GM23338 (cell line): Measurements from ENCODE around the gene ATF4. TPM values are rescaled to one million over a fixed set of nuclear protein-coding genes. Genes with fewer than 3 reads are reported as not detected.

ENCODE experiments used
- ATAC-seq: fragments of 200-7000 bp; cut with Tn5 transposase; 3 replicates; pipeline ENCODE4 v1.9.1; 2020
- DNase-seq: peaks from one replicate; pipeline ENCODE4 v3.0.0-alpha.2; 2015; ENCODE audit warnings: low spot score
- H2AFZ ChIP-seq: fragments of 200-600 bp; sonication (generic); 2 replicates; pipeline ENCODE4 v1.8.0; 2016; ENCODE audit warnings: antibody characterized with exemption, mild to moderate bottlenecking, moderate library complexity
- H3F3A ChIP-seq: fragments of 200-600 bp; sonication (generic); replicated peaks from 2 replicates; pipeline ENCODE4 v1.8.0; 2017; ENCODE audit warnings: antibody characterized with exemption, mixed run types, low read depth
- H3K27ac ChIP-seq: fragments of 200-600 bp; sonication (generic); 2 replicates; pipeline ENCODE4 v1.6.1; 2016; ENCODE audit warnings: low read depth
- H3K27me3 ChIP-seq: fragments of 200-600 bp; sonication (generic); 2 replicates; pipeline ENCODE4 v1.8.0; 2016; ENCODE audit warnings: mild to moderate bottlenecking, mixed run types, moderate library complexity; ENCODE audit not compliant: insufficient read depth
- H3K36me3 ChIP-seq: fragments of 200-600 bp; sonication (generic); 2 replicates; pipeline ENCODE4 v1.8.0; 2016; ENCODE audit warnings: mild to moderate bottlenecking; ENCODE audit not compliant: insufficient read depth
- H3K4me1 ChIP-seq: fragments of 200-600 bp; sonication (generic); 2 replicates; pipeline ENCODE4 v1.8.0; 2016; ENCODE audit warnings: mild to moderate bottlenecking, moderate library complexity; ENCODE audit not compliant: insufficient read depth
- H3K4me2 ChIP-seq: fragments of 200-600 bp; sonication (generic); 2 replicates; pipeline ENCODE4 v1.7.1; 2017; ENCODE audit warnings: mixed run types
- H3K4me3 ChIP-seq: fragments of 200-600 bp; sonication (generic); 2 replicates; pipeline ENCODE4 v1.6.1; 2016; ENCODE audit warnings: mixed run types
- H3K79me2 ChIP-seq: fragments of 200-600 bp; sonication (generic); replicated peaks from 2 replicates; pipeline ENCODE4 v1.8.0; 2017; ENCODE audit warnings: mild to moderate bottlenecking; ENCODE audit not compliant: insufficient read depth
- H3K9me2 ChIP-seq: fragments of 200-600 bp; sonication (generic); 2 replicates; pipeline ENCODE4 v1.8.0; 2017; ENCODE audit not compliant: insufficient read depth
- H4K20me1 ChIP-seq: fragments of 200-600 bp; sonication (generic); replicated peaks from 2 replicates; pipeline ENCODE4 v1.8.0; 2017; ENCODE audit warnings: mild to moderate bottlenecking; ENCODE audit not compliant: insufficient read depth
- H3K27ac Mint-ChIP-seq: 2 replicates; pipeline ENCODE4 v1.8.0; 2020; ENCODE audit warnings: inconsistent platforms, mild to moderate bottlenecking, moderate library complexity, mixed read lengths
- H3K27me3 Mint-ChIP-seq: 3 replicates; pipeline ENCODE4 v1.8.0; 2022; ENCODE audit warnings: low read depth, mild to moderate bottlenecking, moderate library complexity, mixed read lengths, inconsistent platforms; ENCODE audit not compliant: insufficient read depth, poor library complexity
- H3K36me3 Mint-ChIP-seq: 3 replicates; pipeline ENCODE4 v1.8.0; 2021; ENCODE audit warnings: low read depth, mild to moderate bottlenecking, inconsistent platforms, moderate library complexity, mixed read lengths
- H3K4me1 Mint-ChIP-seq: 3 replicates; pipeline ENCODE4 v1.8.0; 2020; ENCODE audit warnings: mild to moderate bottlenecking, inconsistent platforms, mixed read lengths
- H3K4me3 Mint-ChIP-seq: 3 replicates; pipeline ENCODE4 v1.8.0; 2021; ENCODE audit warnings: moderate library complexity, mild to moderate bottlenecking, inconsistent platforms, mixed read lengths
- H3K9me3 Mint-ChIP-seq: 3 replicates; pipeline ENCODE4 v1.8.0; 2020; ENCODE audit warnings: moderate library complexity, mild to moderate bottlenecking, inconsistent platforms, mixed read lengths
- CREB1 ChIP-seq: fragments of 250-450 bp; sonication (Bioruptor Pico); IDR thresholded peaks from 2 replicates; pipeline ENCODE4 v1.5.0; 2020; ENCODE audit warnings: low read depth, mild to moderate bottlenecking, moderate library complexity
- CTCF ChIP-seq, 2 experiments: fragments of 200-600 bp in 1 of 2; sonication (generic) in 1 of 2; conservative IDR thresholded peaks; 2 replicates each; pipeline versions ENCODE4 v1.5.1 to v1.6.1; 2016 to 2017; ENCODE audit warnings: antibody characterized with exemption in 2 of 2, low read depth in 2 of 2, mild to moderate bottlenecking in 2 of 2, moderate library complexity in 1 of 2
- EZH2 ChIP-seq: fragments of 200-600 bp; sonication (generic); IDR thresholded peaks from one replicate; pipeline ENCODE4 v1.8.0; 2017; ENCODE audit warnings: antibody characterized with exemption, mild to moderate bottlenecking, low read depth; ENCODE audit not compliant: unreplicated experiment
- EZH2phosphoT487 ChIP-seq: fragments of 200-600 bp; sonication (generic); IDR thresholded peaks from one replicate; pipeline ENCODE4 v1.8.1; 2018; ENCODE audit warnings: antibody characterized with exemption; ENCODE audit not compliant: unreplicated experiment
- JUNB ChIP-seq: IDR thresholded peaks from one replicate; pipeline ENCODE4 v1.6.1; 2016; ENCODE audit warnings: antibody characterized with exemption; ENCODE audit not compliant: unreplicated experiment
- NANOG ChIP-seq: IDR thresholded peaks from 2 replicates; pipeline ENCODE4 v1.6.1; 2016; ENCODE audit warnings: antibody characterized with exemption, borderline replicate concordance
- POLR2AphosphoS5 ChIP-seq: IDR thresholded peaks from 2 replicates; pipeline ENCODE4 v1.6.1; 2016; ENCODE audit warnings: antibody characterized with exemption, low read depth
- REST ChIP-seq: IDR thresholded peaks from one replicate; pipeline ENCODE4 v1.6.1; 2018; ENCODE audit warnings: antibody characterized with exemption; ENCODE audit not compliant: unreplicated experiment
- STAT1 ChIP-seq: IDR thresholded peaks from one replicate; pipeline ENCODE4 v1.6.1; 2016; ENCODE audit warnings: antibody characterized with exemption; ENCODE audit not compliant: unreplicated experiment
- ZNF114 ChIP-seq: fragments of 250-450 bp; sonication (Bioruptor Pico); IDR thresholded peaks from 2 replicates; pipeline ENCODE4 v1.5.0; 2020; ENCODE audit warnings: mild to moderate bottlenecking, moderate library complexity
- ZNF331 ChIP-seq: fragments of 250-450 bp; sonication (Bioruptor Pico); IDR thresholded peaks from 2 replicates; pipeline ENCODE4 v1.5.0; 2020; ENCODE audit warnings: low read depth, mild to moderate bottlenecking, moderate library complexity
- ZNF462 ChIP-seq: fragments of 250-450 bp; sonication (Bioruptor Pico); IDR thresholded peaks from 2 replicates; pipeline ENCODE4 v1.5.0; 2020; ENCODE audit warnings: mild to moderate bottlenecking, moderate library complexity
- polyA plus RNA-seq: library from polyadenylated mRNA; unstranded; fragments of >200 nt; fragmentation: Nextera tagmentation; extraction: Ambion mirVana; gene quantifications from 2 replicates; pipeline ENCODE4 v1.2.1, GENCODE V29; 2016
- total RNA-seq: library from RNA; depleted of rRNA; stranded (reverse); fragments of >200 nt; shearing (Covaris generic); gene quantifications from 2 replicates; pipeline ENCODE4 v1.2.3, GENCODE V29; 2014
- TF ChIP-seq, protein P1 (sequence below): IDR thresholded peaks from 2 replicates; pipeline ENCODE4 v1.6.1; 2016; ENCODE audit warnings: antibody characterized with exemption

ATF4 gene
- total and polyA plus RNA-seq, 2 experiments from 2014 or later = 446 to 553 TPM

- TF ChIP-seq, protein P1, sequence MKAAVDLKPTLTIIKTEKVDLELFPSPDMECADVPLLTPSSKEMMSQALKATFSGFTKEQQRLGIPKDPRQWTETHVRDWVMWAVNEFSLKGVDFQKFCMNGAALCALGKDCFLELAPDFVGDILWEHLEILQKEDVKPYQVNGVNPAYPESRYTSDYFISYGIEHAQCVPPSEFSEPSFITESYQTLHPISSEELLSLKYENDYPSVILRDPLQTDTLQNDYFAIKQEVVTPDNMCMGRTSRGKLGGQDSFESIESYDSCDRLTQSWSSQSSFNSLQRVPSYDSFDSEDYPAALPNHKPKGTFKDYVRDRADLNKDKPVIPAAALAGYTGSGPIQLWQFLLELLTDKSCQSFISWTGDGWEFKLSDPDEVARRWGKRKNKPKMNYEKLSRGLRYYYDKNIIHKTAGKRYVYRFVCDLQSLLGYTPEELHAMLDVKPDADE = no peak
- TF ChIP-seq ZNF331 = no peak
- TF ChIP-seq STAT1 = no peak
- no peak for TF ChIP-seq REST
- TF ChIP-seq NANOG = no peak
- TF ChIP-seq EZH2phosphoT487 = no peak
- TF ChIP-seq CTCF (conservative IDR thresholded peaks at IDR 0.05; ENCODE audit: low read depth in 2 of 2) = no peak
- no peak for TF ChIP-seq ZNF114 (CRISPR knock-in tag)
- no peak for TF ChIP-seq POLR2AphosphoS5
- no peak for TF ChIP-seq EZH2
- no peak for TF ChIP-seq ZNF462 (CRISPR knock-in tag)
- no peak for TF ChIP-seq CREB1 (CRISPR knock-in tag)
- TF ChIP-seq JUNB = no peak
- Histone ChIP-seq H3K4me1 (peaks cover 22% of the 10 kb centered on the region), H3K27me3 (peaks cover 8% of the 10 kb centered on the region; the same call in 1 of the 2 replicates), H3F3A (peaks cover 42% of the 10 kb centered on the region), H4K20me1 (peaks cover 64% of the 10 kb centered on the region), H3K4me3 (peak overlapping the region; percentile 97), H3K4me2 (peak overlapping the region; percentile 94), H3K36me3 (peaks cover 52% of the 10 kb centered on the region), H2AFZ (no peak overlapping the region), H3K27ac (no peak overlapping the region), H3K79me2 (peaks cover 34% of the 10 kb centered on the region), H3K9me2 (no peaks in the 10 kb centered on the region)
- Mint-ChIP-seq H3K27me3 (peaks cover 53% of the 10 kb centered on the region), H3K9me3 (peaks cover 9% of the 10 kb centered on the region; the same call in 2 of the 3 replicates), H3K27ac (no peak overlapping the region), H3K4me3 (peak overlapping the region; percentile 92), H3K4me1 (peaks cover 25% of the 10 kb centered on the region), H3K36me3 (peaks cover 75% of the 10 kb centered on the region)
- no peak for DNase-seq
- no peak for ATAC-seq
Measured at GRCh38 chr22:39518144-39518786, 2.1 kb upstream of the ATF4 start.
